Activated naive CD4-positive, alpha-beta T cell treated with anti-CD3 and anti-CD28 coated beads, Interleukin-2, amount 50 U/mL, for 72 hours (primary cell): ENCODE results near the gene SPRYD3. TPM values are rescaled to one million over a fixed set of nuclear protein-coding genes. Genes with fewer than 3 reads are reported as not detected.
"Not testable (repeated sequence)": the region's sequence is repeated elsewhere in the genome, so short reads cannot be mapped to it uniquely, and the experiment has no call there.

Source experiments
- ATAC-seq, 2 donors: fragments of 150-1000 bp; cut with Tn5 transposase; 2 replicates each; pipeline ENCODE4 v1.10.0; 2021; ENCODE audit warnings: mild to moderate bottlenecking in 2 of 2, moderate library complexity in 2 of 2
- DNase-seq, 2 donors: peaks; one replicate each; pipeline ENCODE4 v3.0.0; 2021 to 2022; ENCODE audit warnings: low spot score in 2 of 2
- H3K27ac Mint-ChIP-seq, 2 donors: one replicate each; pipeline ENCODE4 v1.8.0; 2022; ENCODE audit warnings: mild to moderate bottlenecking in 2 of 2, mixed read lengths in 2 of 2
- H3K36me3 Mint-ChIP-seq, 2 donors: one replicate each; pipeline ENCODE4 v1.8.0; 2022; ENCODE audit warnings: mixed read lengths in 2 of 2
- H3K9me3 Mint-ChIP-seq, 2 donors: one replicate each; pipeline ENCODE4 v1.8.0; 2022; ENCODE audit warnings: mixed read lengths in 2 of 2
- total RNA-seq, 2 donors: library from RNA; stranded (reverse); gene quantifications; one replicate each; pipeline ENCODE4 v1.2.3, GENCODE V29; 2022

Gene SPRYD3, protein sequence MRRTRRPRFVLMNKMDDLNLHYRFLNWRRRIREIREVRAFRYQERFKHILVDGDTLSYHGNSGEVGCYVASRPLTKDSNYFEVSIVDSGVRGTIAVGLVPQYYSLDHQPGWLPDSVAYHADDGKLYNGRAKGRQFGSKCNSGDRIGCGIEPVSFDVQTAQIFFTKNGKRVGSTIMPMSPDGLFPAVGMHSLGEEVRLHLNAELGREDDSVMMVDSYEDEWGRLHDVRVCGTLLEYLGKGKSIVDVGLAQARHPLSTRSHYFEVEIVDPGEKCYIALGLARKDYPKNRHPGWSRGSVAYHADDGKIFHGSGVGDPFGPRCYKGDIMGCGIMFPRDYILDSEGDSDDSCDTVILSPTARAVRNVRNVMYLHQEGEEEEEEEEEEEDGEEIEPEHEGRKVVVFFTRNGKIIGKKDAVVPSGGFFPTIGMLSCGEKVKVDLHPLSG
- total RNA-seq: 10 to 100 TPM; 19.2 to 22.2 TPM

DNA sequence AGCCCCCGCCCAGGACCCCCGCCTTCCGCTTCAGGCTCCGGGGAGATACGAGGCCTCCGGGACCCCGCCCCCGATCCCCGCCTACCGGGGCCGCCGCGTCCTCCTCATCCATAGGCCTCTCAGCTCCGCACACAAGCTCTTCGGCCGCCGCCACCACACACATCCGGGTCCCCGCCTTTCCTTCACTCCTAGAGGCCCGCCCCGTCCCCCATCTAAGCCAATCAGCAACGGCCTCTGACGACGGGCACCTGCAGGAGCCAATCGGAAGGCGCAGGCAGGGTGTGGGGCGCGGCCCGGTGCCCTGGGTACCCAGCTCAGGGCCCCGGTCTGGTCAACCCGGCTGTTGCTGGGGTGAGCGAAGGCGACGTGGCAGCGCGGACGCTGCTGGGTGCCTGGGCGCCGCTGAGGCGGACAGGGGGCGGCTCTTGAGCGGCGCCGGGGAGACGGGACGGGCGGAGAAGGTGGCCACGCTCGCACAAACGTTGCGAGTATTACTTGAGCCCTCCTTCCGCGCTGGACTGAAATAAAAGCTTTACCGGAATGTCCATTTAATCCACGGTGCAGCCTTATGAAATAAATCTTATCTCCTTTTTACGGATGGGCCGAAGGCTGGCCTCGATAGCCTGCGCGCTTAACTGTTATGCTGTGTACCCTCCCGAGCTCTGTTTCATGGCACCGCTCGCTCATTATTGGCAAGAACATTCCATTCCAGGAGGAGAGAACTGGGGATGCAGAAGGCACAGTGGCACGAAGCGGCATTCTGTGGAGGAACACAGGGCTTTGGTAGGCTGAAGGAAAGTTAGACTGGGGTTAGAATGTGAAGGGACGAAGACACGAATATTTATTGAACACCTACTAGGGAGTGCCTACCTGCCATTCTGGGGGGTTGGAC, at the start of gene SPRYD3:
SPRYD3 (minus strand) TSS at position 165 of the 892 bp plus-strand sequence; CDS start at position 108, 57 bp downstream.
- Mint-ChIP-seq H3K36me3 (peaks cover 0 to 5% of the 10 kb centered on the region in 2 donors), H3K9me3 (no peaks in the 10 kb centered on the region), H3K27ac (peak within 1 kb of the TSS; percentile 91 to 95)
- peak; percentile 97 to 98 for ATAC-seq
- DNase-seq: peak; percentile 99

DNA sequence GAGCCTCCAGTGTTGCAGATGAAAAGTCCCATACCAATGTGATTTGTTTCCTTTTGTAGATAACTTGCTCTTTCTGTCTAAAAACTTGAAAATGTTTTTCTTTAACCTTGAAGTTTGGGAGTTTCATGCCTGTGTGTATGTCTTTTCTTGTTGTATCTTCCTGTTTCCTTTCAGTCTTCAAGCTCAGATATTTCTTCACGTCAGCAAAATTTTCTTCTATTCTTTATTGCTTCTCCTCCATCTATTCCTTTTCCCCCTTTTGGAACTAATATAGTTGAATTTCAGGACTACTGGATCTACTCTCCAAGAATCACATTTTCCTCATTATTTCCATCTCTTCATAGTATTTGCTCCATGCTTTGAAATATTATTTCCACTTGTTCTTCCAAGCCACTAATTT, 48.0 kb upstream of the SPRYD3 start:
- H3K9me3 Mint-ChIP-seq: no peaks in the 10 kb centered on the region
- H3K36me3 Mint-ChIP-seq: no peaks in the 10 kb centered on the region
- no peak for ATAC-seq
- no peak overlapping the region for H3K27ac Mint-ChIP-seq
- no peak for DNase-seq

DNA sequence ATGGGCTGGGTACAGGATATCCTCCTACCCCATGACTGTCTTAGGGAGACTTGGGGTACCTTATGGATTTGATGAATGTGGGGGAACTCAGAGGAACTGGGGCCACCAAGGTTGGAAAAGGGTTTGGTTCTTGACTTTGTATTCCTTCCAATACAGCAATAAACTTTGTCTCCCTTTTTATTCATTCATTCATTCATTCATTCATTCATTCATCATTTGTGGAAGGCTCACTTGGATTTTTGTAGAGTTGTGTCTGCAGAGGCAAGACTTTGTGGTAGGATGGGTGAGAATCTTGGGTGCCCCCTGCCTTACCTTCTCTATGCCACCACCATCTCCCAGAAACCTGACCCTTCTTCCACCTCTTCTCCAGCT, 45.1 kb upstream of the SPRYD3 start:
- ATAC-seq: no peak
- no peak for DNase-seq
- H3K36me3 Mint-ChIP-seq: no peaks in the 10 kb centered on the region
- no peaks in the 10 kb centered on the region for H3K9me3 Mint-ChIP-seq
- H3K27ac Mint-ChIP-seq: no peak overlapping the region

DNA sequence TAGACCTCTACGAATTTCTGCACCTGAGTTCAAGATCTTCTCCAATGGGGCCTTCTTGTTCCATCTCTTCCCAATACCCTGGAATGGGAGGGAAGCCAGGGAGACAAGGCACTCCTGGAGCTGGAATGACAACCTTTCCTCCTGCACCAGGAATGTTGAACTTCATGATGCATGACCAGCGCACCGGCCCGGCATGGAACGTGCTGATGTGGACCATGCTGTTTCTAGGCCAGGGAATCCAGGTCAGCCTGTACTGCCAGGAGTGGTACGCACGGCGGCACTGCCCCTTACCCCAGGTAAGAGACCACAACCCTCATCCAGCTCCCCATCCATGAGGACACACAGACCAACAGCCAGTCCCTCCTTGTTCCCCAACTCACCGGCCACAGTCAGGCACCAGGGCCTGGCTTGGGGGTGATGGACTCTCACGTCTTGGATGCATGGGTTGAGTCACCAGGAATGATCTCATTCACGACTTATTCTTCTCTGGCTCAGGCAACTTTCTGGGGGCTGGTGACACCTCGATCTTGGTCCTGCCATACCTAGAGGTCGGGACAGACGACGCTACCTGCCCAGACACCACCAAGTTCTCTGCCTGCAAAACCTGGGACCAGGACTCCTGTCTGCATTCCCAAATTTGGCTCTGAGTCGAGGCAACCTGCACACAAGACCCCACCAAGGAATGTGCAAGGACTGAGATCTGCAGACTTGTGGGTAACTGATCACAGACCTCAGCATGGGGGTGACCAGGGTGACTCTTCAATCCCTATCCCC, 44.6 kb upstream of the SPRYD3 start:
- Mint-ChIP-seq H3K9me3 (no peaks in the 10 kb centered on the region), H3K36me3 (no peaks in the 10 kb centered on the region), H3K27ac (no peak overlapping the region)
- no peak for DNase-seq
- ATAC-seq: no peak

DNA sequence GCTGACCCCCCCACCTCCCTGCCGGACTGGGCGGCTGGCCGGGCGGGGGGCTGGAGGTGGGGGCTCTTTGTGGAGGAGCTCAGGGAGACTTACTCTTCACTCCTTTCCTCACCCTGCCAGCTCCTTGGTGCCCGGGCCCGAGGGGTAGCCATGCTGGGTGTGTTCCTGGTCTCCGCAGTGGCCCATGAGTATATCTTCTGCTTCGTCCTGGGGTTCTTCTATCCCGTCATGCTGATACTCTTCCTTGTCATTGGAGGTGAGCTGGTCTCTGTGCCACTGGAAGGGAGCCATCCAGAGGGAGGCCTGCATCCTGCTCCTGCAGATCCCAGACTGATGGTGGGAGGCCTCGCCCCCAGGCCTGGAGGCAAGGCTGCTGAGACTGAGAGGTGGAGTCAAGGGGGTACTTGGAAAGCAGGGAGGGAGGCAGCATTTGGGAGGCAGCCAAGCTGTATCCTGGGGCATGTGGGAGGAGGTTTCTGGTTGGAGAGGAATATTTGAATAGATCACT, 43.8 kb upstream of the SPRYD3 start:
- no peak overlapping the region for H3K27ac Mint-ChIP-seq
- DNase-seq (no peak), ATAC-seq (no peak)

DNA sequence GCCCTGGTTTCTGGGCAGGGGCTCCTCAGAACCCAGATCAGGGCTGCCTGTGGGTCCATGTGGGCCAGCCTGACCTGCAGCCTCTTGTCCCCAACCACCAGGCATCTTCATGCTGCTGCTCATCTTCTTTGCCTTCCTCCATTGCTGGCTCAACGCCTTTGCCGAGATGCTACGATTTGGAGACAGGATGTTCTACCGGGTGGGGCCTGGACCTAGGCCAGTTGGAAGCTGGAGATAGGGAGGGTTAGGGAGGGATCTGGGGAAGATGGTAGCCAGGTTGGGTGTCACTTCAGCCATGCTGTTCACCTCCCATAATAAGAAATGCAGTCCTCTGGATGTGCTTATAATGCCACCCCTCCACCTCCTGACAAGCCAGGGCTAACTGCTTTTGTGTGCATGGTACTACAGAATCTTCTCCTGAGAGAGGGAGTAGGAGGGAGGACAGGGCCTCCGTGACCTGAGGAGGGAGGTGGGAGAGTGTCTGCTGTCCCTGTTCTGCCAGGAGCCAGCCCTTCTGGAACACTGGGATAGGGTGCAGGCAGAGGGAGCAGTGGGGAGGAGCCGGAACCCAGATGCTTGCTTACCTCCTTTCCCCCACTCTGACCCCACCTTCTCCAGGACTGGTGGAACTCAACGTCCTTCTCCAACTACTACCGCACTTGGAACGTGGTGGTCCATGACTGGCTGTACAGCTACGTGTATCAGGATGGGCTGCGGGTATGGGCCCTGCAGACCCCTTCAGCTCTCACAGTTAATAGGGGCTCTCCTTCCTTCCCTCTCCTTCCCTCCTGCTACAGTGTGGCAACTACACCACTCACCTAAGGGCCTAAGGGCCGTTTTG, 41.7 kb upstream of the SPRYD3 start:
- Mint-ChIP-seq H3K27ac (no peak overlapping the region), H3K36me3 (no peaks in the 10 kb centered on the region), H3K9me3 (no peaks in the 10 kb centered on the region)
- DNase-seq: no peak
- ATAC-seq: no peak

More for the DNA sequence above, 43.8 kb upstream of the SPRYD3 start:
- H3K9me3 Mint-ChIP-seq: no peaks in the 10 kb centered on the region
- H3K36me3 Mint-ChIP-seq: no peaks in the 10 kb centered on the region

DNA sequence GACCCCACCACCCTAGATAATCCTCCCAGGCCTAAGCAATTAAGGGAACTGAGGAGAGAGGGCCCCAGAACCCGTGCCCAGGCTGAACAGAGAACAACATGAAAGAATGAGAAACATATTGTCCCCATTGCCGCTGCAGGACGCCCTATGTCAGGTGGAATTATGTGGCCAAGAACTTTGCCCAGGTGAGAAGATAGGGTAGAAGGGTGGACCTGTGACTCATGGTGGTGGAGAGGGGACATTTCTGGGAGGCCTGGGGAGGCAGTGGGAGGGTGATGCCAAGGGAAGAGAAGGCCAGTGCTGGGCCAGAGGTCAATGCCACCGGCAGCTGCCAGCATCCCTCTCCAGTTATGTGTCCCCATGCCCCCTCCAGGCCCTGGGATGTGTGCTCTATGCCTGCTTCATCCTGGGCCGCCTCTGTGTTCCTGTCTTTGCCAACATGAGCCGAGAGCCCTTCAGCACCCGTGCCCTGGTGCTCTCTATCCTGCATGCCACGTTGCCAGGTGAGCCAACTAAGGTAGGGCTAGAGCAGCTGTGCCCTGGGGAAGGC, 39.6 kb upstream of the SPRYD3 start:
- ATAC-seq (no peak), DNase-seq (no peak)
- Mint-ChIP-seq H3K36me3 (no peaks in the 10 kb centered on the region), H3K27ac (peak overlapping the region in 1 of 2 donors; percentile 27), H3K9me3 (no peaks in the 10 kb centered on the region)

DNA sequence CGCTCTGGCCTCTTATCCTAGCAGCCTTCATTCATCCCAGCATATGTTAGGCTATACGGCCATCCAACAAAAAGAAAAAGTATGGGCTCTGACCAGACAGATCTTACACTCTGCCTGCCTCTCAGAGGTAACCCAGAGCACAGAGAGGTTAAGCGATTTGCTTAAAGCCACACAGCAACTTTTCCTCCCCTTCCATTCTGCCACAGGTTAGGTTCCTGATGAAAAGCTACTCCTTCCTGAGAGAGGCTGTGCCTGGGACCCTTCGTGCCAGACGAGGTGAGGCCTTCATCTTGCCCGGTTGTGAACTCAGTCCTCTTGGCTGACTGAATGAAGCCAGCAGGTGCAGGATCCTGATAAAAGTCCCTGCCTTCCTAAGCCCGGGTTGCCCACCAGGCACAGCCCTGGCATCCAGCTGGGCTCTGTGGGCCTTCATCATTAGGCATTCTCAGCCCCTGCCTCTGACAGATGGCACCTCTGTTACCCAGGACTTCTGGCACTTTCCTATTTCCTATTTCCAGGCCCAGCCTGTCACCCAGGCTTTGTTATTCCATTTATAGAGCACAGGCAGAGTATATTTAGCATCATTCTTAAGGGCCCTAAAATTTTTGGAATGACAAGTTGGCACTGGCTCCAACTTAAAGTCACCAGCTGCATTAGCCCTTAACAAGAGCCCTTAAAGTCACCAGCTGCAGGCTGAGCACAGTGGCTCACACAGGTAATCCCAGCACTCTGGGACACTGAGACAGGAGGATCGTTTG, 36.9 kb upstream of the SPRYD3 start:
- DNase-seq (no peak), ATAC-seq (no peak)
- Mint-ChIP-seq H3K36me3 (no peaks in the 10 kb centered on the region), H3K27ac (no peak overlapping the region), H3K9me3 (no peaks in the 10 kb centered on the region)

DNA sequence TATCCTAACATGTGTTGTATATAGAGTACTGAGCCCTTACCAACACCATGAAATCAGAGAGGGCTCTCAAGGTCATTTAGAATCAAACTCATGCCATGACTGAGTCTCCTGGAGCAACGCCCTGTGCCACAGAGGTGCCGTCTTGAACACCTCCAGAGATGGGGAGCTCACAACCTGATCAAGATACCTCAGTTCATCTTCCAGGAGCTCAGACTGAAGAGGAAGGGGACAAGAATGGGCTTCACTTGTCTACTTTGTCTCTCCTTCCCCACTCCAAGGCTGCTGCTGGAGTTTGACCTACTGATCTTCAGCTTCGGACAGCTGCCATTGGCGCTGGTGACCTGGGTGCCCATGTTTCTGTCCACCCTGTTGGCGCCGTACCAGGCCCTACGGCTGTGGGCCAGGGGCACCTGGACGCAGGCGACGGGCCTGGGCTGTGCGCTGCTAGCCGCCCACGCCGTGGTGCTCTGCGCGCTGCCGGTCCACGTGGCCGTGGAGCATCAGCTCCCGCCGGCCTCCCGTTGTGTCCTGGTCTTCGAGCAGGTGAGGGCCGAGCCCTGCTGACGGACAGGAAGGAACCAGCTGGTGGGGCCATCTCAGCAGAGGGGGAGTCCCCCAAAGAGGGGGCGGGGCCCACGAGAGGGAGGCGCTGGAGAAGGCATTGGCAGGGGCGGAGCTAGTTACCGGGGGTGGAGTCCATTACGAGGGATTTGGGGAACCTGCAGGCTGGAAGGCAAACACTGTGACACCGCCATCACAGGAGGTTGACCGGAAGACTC, 36.1 kb upstream of the SPRYD3 start:
- no peak for ATAC-seq
- no peaks in the 10 kb centered on the region for H3K36me3 Mint-ChIP-seq
- no peaks in the 10 kb centered on the region for H3K9me3 Mint-ChIP-seq
- DNase-seq: no peak
- no peak overlapping the region for H3K27ac Mint-ChIP-seq

DNA sequence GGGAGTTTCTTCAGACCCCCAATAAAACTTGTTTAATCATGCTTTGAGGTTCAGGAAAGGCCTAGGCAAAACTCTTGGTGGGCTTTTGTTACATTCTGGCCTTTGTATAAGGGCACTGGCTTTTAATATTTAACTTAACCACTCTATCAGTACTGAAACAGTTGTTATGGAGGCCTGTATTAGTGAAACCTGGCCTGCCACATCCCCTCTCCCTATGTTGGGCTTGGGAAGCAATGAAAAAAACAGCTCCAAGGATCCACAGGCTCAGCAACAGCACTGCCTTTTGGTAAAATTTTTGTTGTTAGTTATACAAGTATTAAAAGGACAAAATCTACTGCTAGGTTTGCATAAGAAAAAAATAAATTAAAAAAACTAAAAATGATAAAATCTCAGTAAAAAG, 34.8 kb upstream of the SPRYD3 start:
- Mint-ChIP-seq H3K9me3 (no peaks in the 10 kb centered on the region), H3K36me3 (no peaks in the 10 kb centered on the region), H3K27ac (no peak overlapping the region)
- DNase-seq (no peak), ATAC-seq (no peak)

DNA sequence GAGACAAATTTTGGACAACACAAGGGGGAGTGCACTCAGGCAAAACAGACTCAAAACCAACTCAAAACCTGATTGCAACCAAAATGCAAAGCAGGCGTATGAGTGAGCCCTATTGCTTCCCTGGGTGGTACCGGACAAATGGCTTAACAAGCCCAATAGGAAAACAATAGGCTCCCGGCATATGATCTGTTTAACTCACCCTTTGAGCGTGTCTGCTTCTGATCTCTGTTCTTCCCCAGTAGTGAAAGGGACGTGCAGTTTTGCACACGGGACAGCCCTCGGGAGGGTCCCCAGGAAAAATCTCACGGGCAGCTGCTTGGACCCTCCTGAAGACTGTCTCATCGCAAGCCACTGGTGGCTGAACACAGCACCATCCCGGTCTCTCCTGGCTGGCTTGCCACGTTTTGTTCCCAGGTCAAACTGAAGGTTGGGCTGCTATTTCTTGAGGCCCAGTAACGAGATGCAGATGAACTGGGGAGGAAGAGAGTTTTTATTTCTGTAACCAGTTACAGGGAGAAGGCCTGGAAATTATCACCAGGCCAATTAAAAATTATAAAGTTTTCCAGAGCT, 34.0 kb upstream of the SPRYD3 start:
- H3K27ac Mint-ChIP-seq: no peak overlapping the region

DNA sequence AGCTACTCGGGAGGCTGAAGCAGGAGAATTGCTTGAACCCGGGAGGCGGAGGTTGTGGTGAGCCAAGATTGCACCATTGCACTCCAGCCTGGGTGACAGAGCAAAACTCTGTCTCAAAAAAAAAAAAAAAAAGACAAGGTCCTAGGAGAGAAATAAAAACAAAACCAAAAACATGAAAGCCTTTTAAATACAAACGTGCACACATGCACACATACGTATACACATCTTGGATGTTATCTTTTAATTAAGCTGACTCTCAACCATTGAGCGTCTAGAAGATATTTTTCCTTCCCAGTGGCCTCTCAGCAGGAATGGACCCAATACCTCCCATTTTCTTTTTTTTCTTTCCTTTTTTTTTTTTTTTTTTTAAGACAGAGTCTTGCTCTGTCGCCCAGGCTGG, 33.2 kb upstream of the SPRYD3 start:
- ATAC-seq, H3K27ac Mint-ChIP-seq, H3K9me3 Mint-ChIP-seq, DNase-seq, H3K36me3 Mint-ChIP-seq: not testable (repeated sequence)

More for the DNA sequence above, 34.0 kb upstream of the SPRYD3 start:
- Mint-ChIP-seq H3K36me3 (no peaks in the 10 kb centered on the region), H3K9me3 (no peaks in the 10 kb centered on the region)
- no peak for ATAC-seq
- no peak for DNase-seq

DNA sequence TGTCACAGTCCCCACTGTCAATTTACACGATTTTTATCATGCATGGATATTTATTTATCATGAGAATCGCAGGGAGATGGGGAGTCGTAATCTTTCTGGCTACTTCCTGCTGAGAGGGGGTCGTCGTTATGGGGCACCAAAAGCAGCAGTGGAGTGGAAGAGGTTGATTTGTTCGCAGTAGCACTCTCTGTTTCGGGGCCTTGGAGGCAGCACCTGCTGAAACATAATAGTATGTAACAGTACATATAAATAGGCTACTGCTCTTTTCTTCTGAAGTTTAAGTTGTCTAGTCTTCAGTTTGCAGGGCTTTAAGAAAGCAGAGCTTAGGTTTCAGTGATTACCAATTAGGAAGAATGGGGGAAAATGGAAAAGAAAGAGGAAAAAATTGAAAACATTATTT, 27.9 kb upstream of the SPRYD3 start:
- Mint-ChIP-seq H3K9me3 (no peaks in the 10 kb centered on the region), H3K36me3 (no peaks in the 10 kb centered on the region), H3K27ac (no peak overlapping the region)
- ATAC-seq: no peak
- DNase-seq: no peak
